ENCODE data around the gene DNA2.
"Not testable (repeated sequence)": the region's sequence is repeated elsewhere in the genome, so short reads cannot be mapped to it uniquely, and the experiment has no call there.

The DNA2 gene, protein sequence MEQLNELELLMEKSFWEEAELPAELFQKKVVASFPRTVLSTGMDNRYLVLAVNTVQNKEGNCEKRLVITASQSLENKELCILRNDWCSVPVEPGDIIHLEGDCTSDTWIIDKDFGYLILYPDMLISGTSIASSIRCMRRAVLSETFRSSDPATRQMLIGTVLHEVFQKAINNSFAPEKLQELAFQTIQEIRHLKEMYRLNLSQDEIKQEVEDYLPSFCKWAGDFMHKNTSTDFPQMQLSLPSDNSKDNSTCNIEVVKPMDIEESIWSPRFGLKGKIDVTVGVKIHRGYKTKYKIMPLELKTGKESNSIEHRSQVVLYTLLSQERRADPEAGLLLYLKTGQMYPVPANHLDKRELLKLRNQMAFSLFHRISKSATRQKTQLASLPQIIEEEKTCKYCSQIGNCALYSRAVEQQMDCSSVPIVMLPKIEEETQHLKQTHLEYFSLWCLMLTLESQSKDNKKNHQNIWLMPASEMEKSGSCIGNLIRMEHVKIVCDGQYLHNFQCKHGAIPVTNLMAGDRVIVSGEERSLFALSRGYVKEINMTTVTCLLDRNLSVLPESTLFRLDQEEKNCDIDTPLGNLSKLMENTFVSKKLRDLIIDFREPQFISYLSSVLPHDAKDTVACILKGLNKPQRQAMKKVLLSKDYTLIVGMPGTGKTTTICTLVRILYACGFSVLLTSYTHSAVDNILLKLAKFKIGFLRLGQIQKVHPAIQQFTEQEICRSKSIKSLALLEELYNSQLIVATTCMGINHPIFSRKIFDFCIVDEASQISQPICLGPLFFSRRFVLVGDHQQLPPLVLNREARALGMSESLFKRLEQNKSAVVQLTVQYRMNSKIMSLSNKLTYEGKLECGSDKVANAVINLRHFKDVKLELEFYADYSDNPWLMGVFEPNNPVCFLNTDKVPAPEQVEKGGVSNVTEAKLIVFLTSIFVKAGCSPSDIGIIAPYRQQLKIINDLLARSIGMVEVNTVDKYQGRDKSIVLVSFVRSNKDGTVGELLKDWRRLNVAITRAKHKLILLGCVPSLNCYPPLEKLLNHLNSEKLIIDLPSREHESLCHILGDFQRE

DNA sequence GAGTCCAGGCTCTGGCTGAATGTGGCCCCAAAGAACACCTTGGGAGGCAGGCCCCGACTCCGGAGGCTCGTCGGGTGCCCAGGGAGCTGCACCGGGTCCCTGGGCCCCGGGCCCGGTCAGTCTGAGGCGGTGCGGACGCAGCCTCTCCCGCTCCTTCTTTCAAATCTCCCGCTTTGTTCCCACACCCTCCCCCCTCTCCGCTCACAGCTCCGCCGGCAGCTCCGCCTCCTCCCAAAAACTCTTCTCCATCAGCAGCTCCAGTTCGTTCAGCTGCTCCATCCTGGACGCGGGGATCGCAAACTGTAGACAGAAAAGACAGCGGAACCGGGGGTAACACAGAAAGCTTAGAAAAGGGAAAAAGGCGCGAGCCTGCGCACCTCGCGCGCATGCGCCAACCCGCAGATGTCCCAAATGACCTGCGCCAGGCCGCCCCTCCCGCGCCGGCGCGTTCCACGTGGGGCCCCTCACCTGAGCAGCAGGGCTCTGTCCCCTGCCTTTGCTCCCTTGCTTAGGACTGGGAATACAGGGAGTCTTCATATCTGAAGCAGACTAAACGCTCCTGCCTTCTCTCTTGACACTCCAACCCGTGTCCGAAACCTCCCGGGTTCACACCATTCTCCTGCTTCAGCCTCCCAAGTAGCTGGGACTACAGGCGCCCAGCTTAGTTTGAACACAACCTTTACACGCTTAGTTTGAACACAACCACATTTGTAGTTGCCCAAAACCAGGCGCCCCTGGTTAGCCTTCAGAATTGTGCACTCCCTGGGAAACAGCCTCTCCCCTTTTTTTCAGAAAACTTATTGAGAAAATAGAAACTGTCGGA, at the start of gene DNA2:
TSS of gene DNA2 (minus strand) at position 388 of the 823 bp plus-strand sequence. CDS start at position 279, 109 bp downstream.
- DNase-seq (ENCODE audit: low read depth) = peak; percentile 84

DNA sequence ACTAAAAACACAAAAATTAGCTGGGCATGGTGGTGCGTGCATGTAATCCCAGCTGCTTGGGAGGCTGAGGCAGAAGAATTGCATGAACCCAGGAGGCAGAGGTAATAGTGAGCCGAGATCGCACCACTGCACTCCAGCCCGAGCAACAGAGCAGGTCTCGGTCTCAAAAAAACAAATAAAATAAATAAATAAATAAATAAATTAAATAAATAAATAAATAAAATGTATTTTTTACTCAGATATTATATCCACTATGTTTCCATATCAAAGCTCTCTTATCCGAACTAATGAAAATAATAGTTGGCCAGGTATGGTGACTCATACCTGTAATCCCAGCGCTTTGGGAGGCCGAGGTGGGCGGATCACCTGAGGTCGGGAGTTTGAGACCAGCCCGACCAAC, 46.8 kb upstream of the DNA2 start:
- not testable (repeated sequence) for DNase-seq (ENCODE audit: low read depth)

DNA sequence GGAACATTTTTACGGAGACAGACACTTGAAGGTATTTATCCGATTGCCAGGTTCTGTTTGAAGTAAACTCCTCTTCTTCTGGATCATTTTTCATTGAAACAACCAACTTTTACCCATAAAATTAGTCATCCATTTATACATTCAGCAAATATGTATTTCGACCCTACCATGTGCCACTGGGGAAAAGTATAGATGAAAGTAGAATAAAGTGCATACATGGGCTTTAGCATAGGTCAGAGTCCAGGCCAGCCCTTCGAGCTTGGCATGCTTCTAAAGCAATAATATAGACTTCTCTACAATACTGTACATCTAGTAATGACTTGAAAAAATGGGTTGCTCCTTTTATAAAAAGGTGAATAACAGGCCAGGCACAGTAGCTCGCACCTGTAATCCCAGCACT, 45.4 kb upstream of the DNA2 start:
- DNase-seq (ENCODE audit: low read depth) = no peak

DNA sequence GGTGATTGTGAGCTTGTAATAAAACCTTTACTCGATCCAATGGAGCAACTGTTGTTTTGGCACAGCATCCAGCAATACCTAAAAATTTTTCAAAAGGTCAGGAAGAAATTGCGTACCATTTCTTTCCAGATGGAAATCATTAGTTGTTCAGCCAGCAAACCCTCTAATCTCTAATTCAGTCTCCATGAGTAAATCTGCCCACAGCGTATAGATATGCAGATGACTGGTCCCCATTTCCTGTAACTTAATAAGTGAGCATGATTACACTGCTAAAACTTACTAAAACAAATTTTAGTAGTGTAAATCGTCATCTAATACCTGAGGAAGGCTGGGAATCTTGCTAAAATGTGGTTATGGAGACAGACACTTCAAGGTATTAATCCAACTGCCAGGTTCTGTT, 45.0 kb upstream of the DNA2 start:
- DNase-seq (ENCODE audit: low read depth) = peak; percentile 42

DNA sequence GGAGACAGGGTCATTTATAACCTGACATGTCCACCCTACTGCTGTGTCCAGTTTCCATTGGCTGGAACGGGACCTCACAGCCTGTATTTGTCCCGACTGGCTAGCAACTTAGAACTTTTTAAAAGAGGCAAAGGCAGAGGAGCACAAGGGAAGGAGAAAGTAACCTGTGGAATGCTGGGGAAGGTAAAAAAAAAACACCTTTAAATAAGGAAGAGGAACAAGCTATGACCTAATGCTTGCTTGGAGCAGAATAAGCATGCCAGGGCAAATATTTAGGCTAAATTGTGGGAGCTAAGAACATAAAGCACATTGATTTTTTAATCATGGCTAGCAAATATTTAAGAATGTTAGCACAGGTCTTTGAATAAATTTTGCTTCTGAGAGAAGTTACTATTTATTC, 44.4 kb upstream of the DNA2 start:
- DNase-seq (ENCODE audit: low read depth) = not testable (repeated sequence)

DNA sequence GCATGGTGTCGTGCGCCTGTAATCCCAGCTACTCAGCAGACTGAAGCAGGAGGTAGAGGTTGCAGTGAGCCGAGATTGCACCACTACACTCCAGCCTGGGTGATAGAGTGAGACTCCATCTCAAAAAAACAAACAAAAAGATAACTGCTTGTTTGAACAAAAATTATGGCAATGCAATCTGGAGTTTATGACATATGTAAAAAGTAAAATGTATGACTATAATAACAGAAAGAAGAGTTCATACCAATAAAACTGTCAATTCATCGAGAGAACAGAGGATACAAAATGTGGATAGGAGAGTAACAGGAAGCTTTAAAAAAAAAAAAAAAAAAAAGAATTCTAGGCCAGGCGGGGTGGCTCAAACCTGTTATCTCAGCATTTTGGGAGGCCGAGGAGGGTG, 36.3 kb upstream of the DNA2 start:
- no peak for DNase-seq (ENCODE audit: low read depth)

DNA sequence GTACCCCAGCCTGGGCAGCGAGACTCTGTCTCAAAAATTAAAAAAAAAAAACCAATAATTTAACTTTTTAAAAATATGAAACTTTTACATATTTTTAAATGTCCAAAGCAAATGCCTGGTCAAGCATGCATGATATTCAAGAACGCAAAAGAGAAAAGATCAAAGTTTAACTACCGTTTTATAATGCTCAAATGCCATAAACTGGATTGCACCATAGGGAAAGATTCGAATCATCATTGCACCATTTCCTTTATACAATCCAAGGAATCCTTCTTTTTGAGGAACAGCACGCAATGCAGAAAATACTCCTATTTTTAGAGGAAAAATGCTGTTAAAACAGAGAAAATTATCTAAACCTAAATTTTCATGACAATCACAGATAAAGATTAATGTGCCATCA, 34.6 kb upstream of the DNA2 start:
- no peak for DNase-seq (ENCODE audit: low read depth)

DNA sequence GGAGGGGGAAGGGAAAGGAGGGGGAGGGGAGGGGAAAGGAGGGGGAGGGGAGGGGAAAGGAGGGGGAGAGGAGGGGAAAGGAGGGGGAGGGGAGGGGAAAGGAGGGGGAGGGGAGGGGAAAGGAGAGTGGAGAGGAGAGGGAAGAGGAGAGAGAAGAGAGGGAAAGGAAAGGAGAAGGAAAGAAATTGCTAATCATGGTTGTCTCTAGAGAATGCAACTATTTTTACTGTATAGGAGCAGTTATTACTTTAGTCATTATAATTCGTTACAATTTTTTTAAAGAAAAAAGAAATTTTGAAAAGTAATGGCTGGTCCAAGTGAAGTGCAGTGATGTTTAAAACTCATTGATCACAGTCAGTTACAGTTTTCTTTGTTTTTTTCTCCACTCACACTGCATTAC, 31.1 kb upstream of the DNA2 start:
- no peak for DNase-seq (ENCODE audit: low read depth)

DNA sequence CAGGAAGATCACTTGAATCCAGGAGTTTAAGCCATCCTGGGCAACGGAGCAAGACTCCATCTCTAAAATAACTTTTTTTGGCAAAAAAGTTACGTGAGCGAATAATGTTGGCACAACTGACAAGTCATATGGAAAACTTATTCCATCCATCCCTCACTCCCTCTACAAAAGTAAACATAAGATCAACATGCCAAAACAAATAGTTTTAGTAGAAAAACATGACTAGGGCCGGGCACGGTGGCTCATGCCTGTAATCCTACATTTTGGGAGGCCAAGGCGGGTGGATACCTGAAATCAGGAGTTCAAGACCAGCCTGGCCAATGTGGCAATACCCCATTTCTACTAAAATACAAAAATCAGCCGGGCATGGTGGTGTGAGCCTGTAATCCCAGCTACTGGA, 29.9 kb upstream of the DNA2 start:
- DNase-seq (ENCODE audit: low read depth) = no peak

DNA sequence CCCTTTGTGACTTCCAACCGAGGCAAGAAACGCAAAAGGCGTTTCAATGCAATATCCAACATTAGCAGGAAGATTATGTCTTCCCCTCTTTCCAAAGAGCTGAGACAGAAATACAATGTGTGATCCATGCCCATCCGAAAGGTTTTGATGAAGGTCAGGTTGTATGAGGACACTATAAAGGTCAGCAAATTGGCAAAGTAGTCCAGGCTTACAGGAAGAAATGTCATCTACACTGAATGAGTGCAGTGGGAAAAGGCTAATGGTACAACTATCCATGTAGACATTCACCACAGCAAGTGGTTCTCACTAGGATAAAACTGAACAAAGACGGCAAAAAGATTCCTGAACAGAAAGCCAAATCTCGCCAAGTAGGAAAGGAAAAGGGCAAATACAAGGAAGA, 27.8 kb upstream of the DNA2 start:
- DNase-seq (ENCODE audit: low read depth) = no peak

DNA sequence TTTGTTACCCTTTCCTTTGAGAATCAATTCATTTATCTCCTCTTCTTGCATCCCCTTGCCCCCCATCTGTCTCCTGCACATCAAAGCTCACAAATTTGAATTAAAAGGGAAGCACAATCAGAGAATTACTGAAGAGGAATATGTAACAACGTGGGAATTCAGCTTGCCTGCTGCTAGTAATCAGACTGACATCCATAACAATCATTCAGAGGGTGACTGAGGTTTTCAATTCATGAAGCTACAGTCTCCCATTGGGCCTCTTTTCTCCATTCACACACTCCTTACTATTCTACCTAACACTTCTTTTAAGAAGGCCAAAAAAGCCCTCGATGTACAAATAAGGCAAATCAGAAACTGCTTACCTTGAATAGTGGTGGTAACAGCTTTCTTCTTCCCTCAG, 24.3 kb upstream of the DNA2 start:
- no peak for DNase-seq (ENCODE audit: low read depth)

DNA sequence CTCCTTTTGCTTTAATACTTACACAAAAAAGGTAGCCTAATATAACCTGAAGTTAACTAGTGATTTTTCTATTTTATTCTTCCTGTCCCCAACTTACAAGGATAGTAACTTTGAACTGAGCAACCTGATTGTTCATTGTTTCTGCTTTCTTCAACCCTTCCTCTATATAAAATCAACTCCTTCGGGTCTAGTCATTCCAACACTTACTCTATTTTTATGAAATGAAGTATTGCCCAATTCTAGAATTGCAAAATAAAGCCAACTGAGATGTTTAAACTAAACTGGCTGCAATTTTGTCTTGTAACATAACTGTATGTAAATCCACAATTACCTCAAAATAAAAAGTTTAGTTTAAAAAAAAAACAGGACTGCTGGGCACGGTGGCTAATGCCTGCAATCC, 20.3 kb upstream of the DNA2 start:
- DNase-seq (ENCODE audit: low read depth) = no peak

DNA sequence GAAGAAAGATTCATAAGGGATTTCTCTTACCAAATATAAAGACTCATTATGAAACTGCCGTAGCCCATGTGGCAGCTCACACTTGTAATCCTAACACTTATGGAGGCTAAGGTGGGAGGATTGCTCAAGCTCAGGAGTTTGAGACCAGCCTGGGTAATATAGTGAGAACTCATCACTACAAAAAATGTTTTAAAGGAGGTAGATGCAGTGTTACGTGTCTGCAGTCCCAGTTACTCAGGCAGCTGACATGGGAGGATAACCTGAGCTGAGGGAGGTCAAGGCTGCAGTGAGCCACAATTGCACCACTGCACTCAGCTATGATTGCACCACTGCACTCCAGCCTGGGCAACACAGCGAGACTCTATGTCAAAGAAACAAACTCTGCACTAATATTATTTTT, 18.1 kb upstream of the DNA2 start:
- no peak for DNase-seq (ENCODE audit: low read depth)

DNA sequence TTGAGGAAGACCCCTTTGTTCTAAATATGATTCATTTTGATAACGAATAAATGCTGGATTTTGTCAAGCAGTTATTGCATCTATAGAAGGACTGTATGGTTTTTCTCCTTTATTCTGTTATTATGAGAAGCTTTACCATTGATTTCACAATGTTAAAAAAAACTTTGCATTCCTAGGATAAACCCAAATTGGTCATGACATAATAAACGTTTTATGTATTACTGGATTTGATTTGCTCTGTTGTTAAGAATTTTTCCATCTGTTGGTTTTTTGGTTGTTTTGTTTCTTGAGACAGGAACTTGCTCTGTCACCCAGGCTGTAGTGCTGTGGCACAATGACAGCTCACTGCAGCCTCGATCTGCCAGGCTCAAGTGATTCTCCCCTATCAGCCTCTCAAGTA, 2.2 kb upstream of the DNA2 start:
- DNase-seq (ENCODE audit: low read depth) = no peak

DNA sequence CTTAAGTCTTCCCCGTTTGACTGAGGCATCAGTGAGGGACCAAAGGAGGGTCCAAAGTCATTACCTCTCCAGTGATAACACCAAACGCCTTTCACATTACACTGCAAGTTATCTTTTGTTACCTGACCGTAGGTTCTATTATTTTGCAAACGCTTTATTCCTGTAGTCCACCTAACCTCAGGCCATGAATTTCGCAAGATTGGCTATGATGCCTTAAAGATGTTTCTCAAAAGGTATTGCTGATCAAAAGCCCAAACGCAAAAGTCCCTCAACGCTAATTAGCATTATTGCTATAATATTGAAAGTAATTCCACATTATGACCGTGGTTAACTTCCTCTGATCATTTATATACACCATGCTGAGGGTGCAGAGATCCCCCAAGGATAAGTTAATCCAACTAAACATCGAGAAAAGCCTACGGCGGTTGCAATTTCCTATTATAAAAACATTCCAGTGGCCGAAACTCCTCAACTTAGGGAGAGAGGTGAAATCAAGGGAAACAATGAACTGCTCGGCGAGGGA, 649 bp downstream of the DNA2 start:
- peak; percentile 26 for DNase-seq (ENCODE audit: low read depth)

DNA sequence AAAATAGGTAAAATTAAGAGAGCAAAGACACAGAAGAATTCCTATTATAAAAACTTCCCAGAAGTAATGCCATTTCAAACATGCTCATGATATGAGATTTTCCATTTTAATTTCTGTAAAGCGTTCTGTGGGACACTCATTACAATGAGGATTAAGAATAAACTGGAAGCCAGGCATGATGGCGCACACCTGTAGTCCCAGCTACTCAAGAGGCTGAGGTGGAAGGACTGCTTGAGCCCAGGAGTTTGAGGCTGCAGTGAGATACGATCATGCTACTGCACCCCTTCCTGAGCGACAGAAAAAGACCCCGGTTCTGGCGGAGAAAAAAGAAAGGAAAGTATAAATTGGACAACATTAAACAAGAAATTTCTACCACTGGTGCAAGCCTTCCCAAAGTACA, 1.5 kb downstream of the DNA2 start:
- DNase-seq (ENCODE audit: low read depth) = no peak

DNA sequence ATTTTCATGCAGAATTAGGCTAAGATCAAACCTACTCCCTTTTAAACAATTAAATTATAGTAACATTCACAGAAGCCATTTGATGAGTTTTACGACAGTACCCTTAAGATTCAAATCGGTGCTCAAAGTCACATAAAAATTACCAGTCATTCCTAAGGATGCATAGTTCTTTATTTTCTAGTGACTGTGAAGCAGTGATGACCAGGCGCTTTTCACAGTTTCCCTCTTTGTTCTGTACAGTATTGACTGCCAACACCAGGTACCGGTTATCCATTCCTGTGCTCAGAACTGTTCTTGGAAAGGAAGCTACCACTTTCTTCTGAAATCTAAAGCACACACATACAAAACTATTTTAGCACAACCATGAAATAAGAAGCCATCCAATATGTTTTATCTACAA, 1.9 kb downstream of the DNA2 start:
- DNase-seq (ENCODE audit: low read depth) = no peak

DNA sequence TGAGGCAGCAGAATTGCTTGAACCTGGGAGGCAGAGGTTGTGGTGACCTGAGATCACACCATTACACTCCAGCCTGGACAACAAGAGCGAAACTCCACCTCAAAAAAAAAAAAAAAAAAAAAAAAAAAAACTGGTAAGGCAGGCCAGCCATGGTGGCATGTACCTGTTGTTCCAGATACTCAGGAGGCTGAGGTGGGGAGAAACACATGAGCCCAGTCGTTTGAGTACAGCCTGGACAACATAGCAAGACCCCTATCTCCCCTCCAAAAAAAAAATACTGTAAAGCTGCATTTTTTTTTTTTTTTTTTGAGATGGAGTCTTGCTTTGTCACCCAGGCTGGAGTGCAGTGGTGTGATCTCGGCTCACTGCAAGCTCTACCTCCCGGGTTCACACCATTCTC, 7.0 kb downstream of the DNA2 start:
- DNase-seq (ENCODE audit: low read depth) = not testable (repeated sequence)

DNA sequence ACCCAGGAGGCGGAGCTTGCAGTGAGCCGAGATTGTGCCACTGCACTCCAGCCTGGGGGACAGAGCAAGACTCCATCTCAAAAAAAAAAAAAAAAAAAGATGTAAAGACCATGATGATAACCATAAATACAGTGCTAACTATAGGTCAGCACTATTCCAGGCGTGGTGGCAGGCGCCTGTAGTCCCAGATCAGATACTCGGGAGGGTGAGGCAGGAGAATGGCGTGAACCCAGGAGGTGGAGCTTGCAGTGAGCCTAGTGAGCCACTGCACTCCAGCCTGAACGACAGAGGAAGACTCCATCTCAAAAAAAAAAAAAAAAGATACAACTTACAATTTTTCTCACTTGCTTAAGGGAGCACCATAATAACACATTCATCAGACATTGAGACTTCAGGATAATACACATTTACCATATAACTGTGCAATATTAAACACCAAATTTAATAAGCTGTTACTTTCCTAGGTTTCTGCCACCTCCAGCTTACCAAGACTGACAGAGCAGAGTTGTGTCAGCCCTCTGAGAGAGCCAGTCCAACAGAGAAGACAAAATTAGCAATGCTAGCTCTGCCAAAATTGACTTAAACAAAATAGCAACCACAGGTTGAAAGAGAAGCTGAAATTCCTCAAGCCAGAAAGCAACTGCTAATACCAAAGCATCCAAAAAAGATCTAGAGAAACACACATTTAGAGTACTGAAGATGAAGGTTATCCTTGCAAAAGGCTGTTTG, 8.2 kb downstream of the DNA2 start:
- no peak for DNase-seq (ENCODE audit: low read depth)

DNA sequence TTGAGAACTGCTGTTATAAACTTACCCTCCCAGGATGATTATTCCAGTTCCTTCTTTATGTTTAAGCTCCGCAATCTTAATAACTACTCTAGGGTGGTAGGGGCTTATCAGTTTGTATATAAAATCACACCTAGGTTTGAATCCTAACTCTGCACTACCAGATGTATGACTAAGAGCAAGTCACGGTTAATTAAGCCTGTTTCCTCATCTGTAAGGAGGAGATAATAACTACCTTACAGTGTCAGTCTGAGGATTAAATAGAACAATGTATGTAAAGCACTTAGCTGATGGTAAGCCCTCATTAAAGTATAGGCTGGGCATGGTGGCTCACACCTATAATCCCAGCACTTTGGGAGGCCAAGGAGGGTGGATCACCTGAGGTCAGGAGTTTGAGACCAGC, 9.2 kb downstream of the DNA2 start:
- DNase-seq (ENCODE audit: low read depth) = no peak

DNA sequence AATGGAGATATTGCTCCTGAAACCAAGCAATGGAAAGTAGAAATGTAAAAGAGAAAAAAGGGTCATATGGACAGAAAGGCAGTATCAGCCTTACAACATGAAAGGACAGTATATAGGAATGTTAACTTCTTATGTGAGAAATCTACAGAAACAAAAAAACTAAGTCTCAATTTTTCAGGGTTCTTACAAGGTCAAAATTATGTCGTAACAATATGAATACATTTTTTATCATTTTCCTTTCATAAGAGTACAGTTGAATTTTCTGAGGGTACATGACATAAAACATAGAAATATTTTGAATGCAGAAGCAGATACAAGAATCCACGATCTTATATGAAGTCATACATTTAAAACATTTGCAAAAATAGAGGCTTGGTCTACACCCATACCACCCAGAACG, 10.7 kb downstream of the DNA2 start:
- no peak for DNase-seq (ENCODE audit: low read depth)
